Activated T-helper 17 cell treated with anti-CD3 and anti-CD28 coated beads, Interleukin-2, amount 50 U/mL, for 72 hours (primary cell): Measurements from ENCODE around the gene CDK17. TPM values are rescaled to one million over a fixed set of nuclear protein-coding genes. Genes with fewer than 3 reads are reported as not detected.
A peak's percentile ranks its signal among the peaks of the same experiment; 100 is the strongest.
"Not testable (repeated sequence)": the region's sequence is repeated elsewhere in the genome, so short reads cannot be mapped to it uniquely, and the experiment has no call there.

Experiments used
- ATAC-seq: fragments of 150-1000 bp; cut with Tn5 transposase; replicated peaks from 2 replicates; pipeline ENCODE4 v1.10.0; 2021; ENCODE audit warnings: mild to moderate bottlenecking, moderate library complexity
- H3K27ac Mint-ChIP-seq: one replicate; pipeline ENCODE4 v1.8.0; 2022; ENCODE audit warnings: mixed read lengths
- H3K27me3 Mint-ChIP-seq: one replicate; pipeline ENCODE4 v1.8.0; 2022; ENCODE audit warnings: mixed read lengths
- H3K36me3 Mint-ChIP-seq: one replicate; pipeline ENCODE4 v1.8.0; 2022; ENCODE audit warnings: low read depth, mild to moderate bottlenecking, mixed read lengths
- H3K4me1 Mint-ChIP-seq: one replicate; pipeline ENCODE4 v1.8.0; 2022; ENCODE audit warnings: mixed read lengths
- H3K4me3 Mint-ChIP-seq: one replicate; pipeline ENCODE4 v1.8.0; 2022; ENCODE audit warnings: mild to moderate bottlenecking, mixed read lengths
- H3K9me3 Mint-ChIP-seq: one replicate; pipeline ENCODE4 v1.8.0; 2022; ENCODE audit warnings: mixed read lengths
- total RNA-seq, 2 donors: library from RNA; stranded (reverse); gene quantifications; one replicate each; pipeline ENCODE4 v1.2.3, GENCODE V29; 2022

CDK17 gene
- total RNA-seq, 2 donors from 2014 or later, result 28.5 to 38.1 TPM

DNA sequence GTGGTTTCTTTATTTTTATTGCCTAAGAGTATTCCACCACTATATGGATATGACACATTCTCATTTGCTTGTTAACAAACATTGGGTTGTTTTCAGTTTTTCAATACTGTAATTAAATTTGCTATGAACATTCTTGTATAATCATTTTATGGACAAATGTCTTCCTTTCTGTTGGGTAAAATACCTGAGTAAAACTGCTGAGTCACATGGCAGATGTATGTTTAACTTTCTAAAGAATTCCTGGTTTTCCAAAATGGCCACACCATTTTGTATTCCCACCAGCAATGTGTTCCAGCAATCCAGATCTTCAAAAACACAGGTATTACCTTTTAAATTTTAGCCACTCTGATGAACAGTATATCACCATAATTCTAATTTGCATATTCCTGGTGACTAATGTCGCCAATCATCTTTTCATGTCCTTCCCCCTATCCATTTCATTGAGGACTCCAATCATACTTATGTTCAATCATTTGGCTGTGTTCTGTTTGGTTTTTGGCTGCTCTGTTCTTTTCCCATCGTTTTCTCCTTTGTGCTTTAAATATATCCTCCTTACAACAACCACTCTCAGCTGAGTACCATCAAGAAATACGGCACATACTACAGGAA, 36.0 kb downstream of the CDK17 start:
- peaks cover 37% of the 10 kb centered on the region for H3K4me1 Mint-ChIP-seq
- ATAC-seq, result peak; percentile 63

DNA sequence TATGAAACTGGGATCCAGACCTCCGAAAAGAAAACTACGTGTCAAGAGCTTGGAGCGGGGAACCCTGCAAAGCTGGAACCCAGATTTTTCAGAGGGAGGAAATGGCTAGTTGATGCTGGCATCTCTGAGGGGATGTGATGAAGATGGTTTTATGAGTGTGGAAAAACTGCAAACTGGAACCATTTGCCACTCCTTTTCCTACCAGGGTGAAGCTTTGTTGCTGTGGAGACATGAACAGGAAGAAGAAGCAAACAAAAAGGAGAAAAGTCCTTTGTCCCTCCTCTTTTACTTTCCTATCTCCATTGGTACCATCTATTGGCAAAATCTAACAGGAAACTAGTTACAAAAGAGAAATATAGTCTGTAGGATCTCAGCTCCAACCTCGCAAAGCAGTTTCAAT, 39.2 kb downstream of the CDK17 start:
- no peak for ATAC-seq
- H3K9me3 Mint-ChIP-seq, result no peaks in the 10 kb centered on the region
- no peaks in the 10 kb centered on the region for H3K36me3 Mint-ChIP-seq
- peaks cover 23% of the 10 kb centered on the region for H3K4me1 Mint-ChIP-seq
- H3K27ac Mint-ChIP-seq, result no peak overlapping the region
- no peaks in the 10 kb centered on the region for H3K27me3 Mint-ChIP-seq
- H3K4me3 Mint-ChIP-seq, result no peak overlapping the region

More for the DNA sequence above, 36.0 kb downstream of the CDK17 start:
- Mint-ChIP-seq H3K9me3 (no peaks in the 10 kb centered on the region), H3K36me3 (no peaks in the 10 kb centered on the region), H3K27ac (peak overlapping the region; percentile 54), H3K27me3 (no peaks in the 10 kb centered on the region), H3K4me3 (peak overlapping the region; percentile 34)

DNA sequence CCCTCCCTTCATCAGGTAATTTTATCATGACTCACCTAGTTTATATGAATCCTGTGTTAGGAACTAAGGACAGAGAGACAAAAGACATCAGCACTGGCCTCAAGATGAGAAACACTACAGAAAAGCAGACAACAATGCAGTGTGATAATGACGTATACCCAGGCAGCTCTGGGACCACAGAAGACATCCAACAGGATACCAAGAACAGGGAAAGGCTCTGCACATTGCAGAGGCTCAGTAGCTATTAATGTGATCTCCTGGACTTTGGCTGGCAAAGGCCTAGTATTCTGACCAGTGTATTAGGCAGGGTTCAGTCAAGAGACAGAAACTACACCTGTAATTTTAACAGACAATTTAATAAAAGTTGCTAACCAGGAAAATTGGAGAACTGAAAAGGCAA, 39.7 kb downstream of the CDK17 start:
- H3K27me3 Mint-ChIP-seq, result no peaks in the 10 kb centered on the region
- H3K4me3 Mint-ChIP-seq, result no peak overlapping the region
- peaks cover 22% of the 10 kb centered on the region for H3K4me1 Mint-ChIP-seq
- no peak for ATAC-seq
- H3K36me3 Mint-ChIP-seq, result no peaks in the 10 kb centered on the region
- no peak overlapping the region for H3K27ac Mint-ChIP-seq
- no peaks in the 10 kb centered on the region for H3K9me3 Mint-ChIP-seq

DNA sequence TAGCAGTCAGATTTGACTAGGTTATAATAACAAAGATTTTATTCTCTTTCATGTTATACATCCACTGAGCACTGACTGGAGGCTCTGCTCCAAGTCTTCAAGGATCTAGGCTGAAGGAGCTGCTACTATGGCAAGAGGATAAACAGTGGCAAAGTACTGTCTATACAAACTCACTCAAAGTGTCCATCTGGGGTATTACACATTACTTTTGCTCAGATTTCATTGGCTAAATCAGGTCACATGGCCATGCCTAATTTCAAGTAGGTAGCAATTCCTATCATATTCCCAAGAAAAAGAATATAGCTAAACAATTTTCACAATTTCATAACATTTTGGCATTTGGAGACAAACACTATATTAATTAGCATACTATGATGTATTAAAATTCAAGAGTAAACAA, 40.9 kb downstream of the CDK17 start:
- no peak for ATAC-seq
- Mint-ChIP-seq H3K36me3 (no peaks in the 10 kb centered on the region), H3K27ac (no peak overlapping the region), H3K27me3 (no peaks in the 10 kb centered on the region), H3K4me1 (peaks cover 26% of the 10 kb centered on the region), H3K9me3 (no peaks in the 10 kb centered on the region), H3K4me3 (no peak overlapping the region)

DNA sequence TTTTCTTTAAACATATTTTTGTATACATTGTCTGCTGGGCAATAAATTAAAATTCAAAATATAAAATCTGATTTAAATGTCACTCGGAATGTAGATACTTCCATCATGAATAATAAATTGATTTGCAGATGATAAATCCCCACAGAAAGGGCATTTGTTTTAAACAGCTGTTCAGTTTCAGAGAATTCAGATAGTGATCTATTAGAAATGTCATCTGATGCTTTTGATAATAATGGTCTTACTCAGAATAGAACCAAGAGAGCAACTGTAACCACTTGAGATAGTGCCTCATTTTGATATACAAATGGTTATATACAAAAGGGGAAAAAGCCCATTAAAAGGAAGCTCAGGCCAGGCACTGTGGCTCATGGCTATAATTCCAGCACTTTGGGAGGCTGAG, 43.4 kb downstream of the CDK17 start:
- no peak for ATAC-seq
- H3K4me1 Mint-ChIP-seq, result peaks cover 37% of the 10 kb centered on the region
- H3K27me3 Mint-ChIP-seq, result no peaks in the 10 kb centered on the region
- no peaks in the 10 kb centered on the region for H3K36me3 Mint-ChIP-seq
- H3K9me3 Mint-ChIP-seq, result no peaks in the 10 kb centered on the region
- H3K4me3 Mint-ChIP-seq, result no peak overlapping the region
- no peak overlapping the region for H3K27ac Mint-ChIP-seq

DNA sequence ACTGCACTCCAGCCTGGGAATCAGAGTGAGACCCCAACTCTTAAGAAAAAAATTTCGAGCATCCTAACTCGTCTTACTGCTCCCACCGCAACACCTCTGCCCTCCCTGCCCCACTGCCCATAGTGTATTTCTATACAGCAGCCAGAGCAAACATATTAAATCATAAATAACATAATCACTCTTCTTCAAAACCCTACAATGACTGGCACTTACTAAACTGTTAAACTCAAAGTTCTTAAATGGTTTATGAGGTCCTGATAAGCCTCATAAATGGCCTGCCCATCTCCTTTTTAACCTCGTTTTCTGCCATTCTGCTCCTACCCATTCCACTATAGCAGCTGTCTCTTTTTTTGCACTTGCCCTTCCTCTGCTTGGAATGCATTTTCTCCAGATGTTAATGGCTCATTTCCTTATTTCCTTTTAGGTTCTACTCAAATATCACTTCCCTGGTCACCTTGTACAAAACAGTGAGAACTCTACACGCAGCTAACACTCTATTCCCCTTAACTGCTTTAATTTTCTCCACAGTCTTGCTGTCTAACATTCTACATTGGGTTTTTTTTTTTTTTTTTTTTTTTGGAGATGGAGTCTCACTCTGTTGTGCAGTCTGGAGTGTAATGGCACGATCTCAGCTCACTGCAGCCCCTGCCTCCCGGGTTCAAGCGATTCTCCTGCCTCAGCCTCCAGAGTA, 45.2 kb downstream of the CDK17 start:
- Mint-ChIP-seq H3K4me1 (peaks cover 36% of the 10 kb centered on the region), H3K27ac (peak overlapping the region; percentile 2), H3K27me3 (no peaks in the 10 kb centered on the region), H3K4me3 (no peak overlapping the region), H3K36me3 (no peaks in the 10 kb centered on the region), H3K9me3 (no peaks in the 10 kb centered on the region)
- ATAC-seq, result no peak

DNA sequence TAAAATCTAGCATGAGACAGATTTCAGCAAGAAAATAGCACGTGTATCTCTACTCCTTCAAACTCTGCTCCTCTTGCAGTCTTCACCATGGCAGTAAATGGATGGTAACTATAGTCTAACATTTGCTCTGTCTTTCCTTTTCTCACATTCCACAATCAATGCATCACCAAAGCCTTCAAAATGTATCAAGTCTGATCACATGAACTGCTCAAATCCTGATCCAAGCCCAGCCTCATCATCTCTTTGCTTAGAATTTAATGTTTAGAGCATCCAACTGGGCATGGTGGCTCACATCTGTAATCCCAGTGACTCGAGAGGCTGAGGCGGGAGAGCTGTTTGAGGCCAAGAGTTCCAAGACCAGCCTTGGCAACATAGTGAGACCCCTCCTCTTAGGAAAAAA, 45.9 kb downstream of the CDK17 start:
- ATAC-seq, result no peak
- H3K36me3 Mint-ChIP-seq, result no peaks in the 10 kb centered on the region
- no peak overlapping the region for H3K27ac Mint-ChIP-seq
- no peaks in the 10 kb centered on the region for H3K27me3 Mint-ChIP-seq
- H3K4me3 Mint-ChIP-seq, result no peak overlapping the region
- peaks cover 35% of the 10 kb centered on the region for H3K4me1 Mint-ChIP-seq
- H3K9me3 Mint-ChIP-seq, result no peaks in the 10 kb centered on the region

DNA sequence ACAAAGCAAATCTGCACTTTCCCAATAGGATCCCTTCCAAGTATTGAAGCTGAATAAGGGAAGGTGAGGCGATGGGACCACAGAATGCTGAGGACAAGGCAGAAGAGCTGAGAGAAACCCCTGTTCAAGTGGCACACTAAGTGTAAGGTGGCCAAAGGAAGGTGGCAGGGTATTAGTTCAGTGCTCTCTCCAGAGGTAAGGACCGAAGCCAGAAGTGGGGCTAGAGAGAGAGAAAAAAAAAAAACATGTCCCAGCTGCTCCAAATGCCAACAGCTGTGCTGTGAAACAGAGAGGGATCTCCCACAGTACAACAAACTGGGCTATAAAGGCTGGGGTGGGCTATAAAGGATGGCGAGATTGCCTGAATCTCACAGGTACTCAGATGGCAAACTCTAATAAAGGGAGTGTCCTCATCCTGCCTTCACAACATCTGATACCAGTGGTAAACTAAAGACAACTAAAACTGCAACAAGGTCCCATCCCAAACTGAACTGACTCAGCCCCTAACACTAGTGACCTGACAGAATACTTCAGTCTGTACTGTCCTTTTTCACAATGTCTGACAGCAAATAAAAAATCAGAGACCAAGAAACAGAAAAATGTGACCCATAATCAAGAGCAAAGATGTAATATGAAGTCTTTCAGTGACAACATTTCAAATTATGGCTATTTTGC, 47.9 kb downstream of the CDK17 start:
- Mint-ChIP-seq H3K27me3 (no peaks in the 10 kb centered on the region), H3K9me3 (no peaks in the 10 kb centered on the region), H3K4me3 (no peak overlapping the region), H3K27ac (no peak overlapping the region), H3K36me3 (no peaks in the 10 kb centered on the region), H3K4me1 (peaks cover 47% of the 10 kb centered on the region)
- ATAC-seq, result peak; percentile 54

DNA sequence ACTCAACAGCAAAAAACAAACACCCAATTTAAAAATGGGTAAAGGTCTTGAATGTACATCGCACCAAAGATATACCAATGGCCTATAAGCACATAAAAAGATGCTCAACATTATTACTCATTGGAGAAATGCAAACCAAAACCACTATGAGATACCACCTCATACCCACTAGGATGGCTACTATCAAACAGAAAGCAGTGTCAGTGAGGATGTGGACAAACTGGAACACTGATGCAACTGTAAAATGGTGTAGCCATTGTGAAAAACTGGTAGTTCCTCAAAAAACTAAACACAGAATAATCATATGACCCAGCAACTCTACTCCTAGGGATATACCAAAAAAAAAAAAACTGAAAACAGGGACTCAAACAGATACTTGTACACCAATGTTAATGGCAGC, 49.3 kb downstream of the CDK17 start:
- H3K27ac Mint-ChIP-seq, result peak overlapping the region; percentile 55

DNA sequence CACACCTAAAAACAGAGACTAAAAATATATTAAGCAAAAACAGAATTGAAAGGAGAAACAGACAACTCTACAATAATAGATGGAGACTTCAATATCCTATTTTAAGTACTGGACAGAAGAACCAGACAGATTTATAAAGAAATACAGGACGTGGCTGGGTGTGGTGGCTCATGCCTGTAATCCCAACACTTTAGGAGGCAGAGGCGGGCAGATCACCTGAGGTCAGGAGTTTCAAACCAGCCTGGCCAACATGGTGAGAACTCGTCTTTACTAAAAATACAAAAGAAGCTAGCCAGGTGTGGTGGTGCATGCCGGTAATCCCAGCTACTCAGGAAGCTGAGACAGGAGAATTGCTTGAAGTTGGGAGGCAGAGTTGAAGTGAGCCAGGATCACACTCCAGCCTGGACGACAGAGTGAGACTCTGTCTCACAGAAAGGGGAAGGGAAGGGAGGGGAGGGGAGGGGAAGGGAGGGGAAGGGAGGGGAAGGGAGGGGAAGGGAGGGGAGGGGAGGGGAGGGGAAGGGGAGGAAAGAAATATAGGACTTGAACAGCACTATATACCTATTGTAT, 53.0 kb downstream of the CDK17 start:
- peaks cover 46% of the 10 kb centered on the region for H3K4me1 Mint-ChIP-seq
- H3K27ac Mint-ChIP-seq, result peak overlapping the region; percentile 33
- peak overlapping the region; percentile 61 for H3K4me3 Mint-ChIP-seq
- no peaks in the 10 kb centered on the region for H3K27me3 Mint-ChIP-seq
- no peak for ATAC-seq
- H3K36me3 Mint-ChIP-seq, result peaks cover 31% of the 10 kb centered on the region
- peaks cover 4% of the 10 kb centered on the region for H3K9me3 Mint-ChIP-seq

More for the DNA sequence above, 49.3 kb downstream of the CDK17 start:
- peak overlapping the region; percentile 43 for H3K4me3 Mint-ChIP-seq
- H3K27me3 Mint-ChIP-seq, result no peaks in the 10 kb centered on the region
- H3K36me3 Mint-ChIP-seq, result peaks cover under 1% of the 10 kb centered on the region
- H3K4me1 Mint-ChIP-seq, result peaks cover 55% of the 10 kb centered on the region
- ATAC-seq, result peak; percentile 94
- H3K9me3 Mint-ChIP-seq, result no peaks in the 10 kb centered on the region

DNA sequence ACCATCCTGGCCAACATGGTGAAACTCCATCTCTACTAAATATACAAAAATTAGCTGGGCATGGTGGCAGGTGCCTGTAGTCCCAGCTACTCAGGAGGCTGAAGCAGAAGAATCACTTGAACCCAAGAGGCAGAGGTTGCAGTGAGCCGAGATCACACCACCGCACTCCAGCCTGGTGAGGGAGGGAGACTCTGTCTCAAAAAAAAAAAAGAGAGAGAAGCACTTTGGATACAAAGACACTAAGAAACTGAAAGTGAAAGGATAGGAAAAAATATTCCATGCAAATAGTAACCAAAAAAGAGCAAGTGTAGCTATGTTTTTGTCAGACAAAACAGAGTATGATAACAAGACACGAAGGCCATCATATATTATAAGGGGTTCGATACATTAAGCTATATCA, 53.5 kb downstream of the CDK17 start:
- not testable (repeated sequence) for H3K27me3 Mint-ChIP-seq, ATAC-seq, H3K9me3 Mint-ChIP-seq
- H3K27ac Mint-ChIP-seq, result peak overlapping the region; percentile 33
- peaks cover 43% of the 10 kb centered on the region for H3K4me1 Mint-ChIP-seq
- H3K36me3 Mint-ChIP-seq, result peaks cover 31% of the 10 kb centered on the region
- H3K4me3 Mint-ChIP-seq, result peak overlapping the region; percentile 61

DNA sequence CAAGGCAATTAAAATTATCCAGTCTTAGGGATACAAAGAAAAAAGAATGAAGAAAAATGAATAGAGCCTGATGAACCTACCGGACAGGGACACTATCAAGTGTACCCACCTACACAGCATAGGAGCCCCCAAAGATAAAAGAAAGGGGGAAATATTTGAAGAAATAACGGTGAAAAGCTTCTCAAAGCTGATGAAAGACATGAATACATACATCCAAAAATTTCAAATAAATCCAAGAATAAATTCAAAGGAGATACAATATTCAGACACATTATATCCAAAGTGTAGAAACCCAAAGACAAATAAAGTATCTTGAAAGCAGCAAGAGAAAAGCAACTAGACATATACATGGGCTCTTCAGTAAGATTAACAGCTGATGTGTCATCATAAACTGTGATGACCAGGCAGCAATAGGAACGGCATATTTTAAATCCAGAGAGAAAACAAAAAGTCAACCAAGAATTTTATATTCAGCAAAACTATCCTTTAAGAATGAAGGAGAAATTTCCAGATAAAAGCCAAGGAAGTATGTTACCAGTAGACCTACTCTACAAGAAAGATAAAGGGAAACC, 56.0 kb downstream of the CDK17 start:
- H3K36me3 Mint-ChIP-seq, result peaks cover 32% of the 10 kb centered on the region
- H3K4me1 Mint-ChIP-seq, result peaks cover 40% of the 10 kb centered on the region
- H3K4me3 Mint-ChIP-seq, result peak overlapping the region; percentile 40
- H3K27ac Mint-ChIP-seq, result peak overlapping the region; percentile 82
- ATAC-seq, result no peak
- H3K27me3 Mint-ChIP-seq, result no peaks in the 10 kb centered on the region
- peaks cover 4% of the 10 kb centered on the region for H3K9me3 Mint-ChIP-seq

DNA sequence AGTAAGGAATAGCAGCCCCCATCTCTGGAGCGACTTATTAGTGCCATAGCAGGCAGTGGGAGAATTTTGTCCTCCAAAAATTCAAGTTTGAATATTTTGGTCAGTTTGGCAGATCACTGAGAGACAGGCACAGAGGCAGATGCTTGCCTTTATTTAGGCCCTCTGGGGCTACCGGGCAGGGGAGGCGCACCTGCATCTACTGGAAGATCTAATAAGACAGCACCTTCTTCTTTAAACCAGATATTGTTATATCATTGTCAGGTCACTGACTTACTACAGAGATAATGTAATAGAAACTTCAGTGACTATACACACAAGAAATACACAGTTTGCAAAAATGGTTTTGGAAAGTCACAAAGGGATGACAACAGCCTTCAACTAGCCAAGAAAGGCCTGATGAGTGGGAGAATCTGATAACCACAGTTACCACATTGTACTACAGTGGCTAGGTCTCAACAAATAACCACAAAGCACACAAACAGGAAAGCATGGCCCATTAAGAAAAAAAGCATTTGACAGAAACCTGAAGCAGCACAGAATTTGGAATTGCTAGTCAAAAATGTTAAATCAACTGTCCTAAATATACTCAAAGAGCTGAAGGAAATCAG, 56.8 kb downstream of the CDK17 start:
- peak; percentile 99 for ATAC-seq
- Mint-ChIP-seq H3K9me3 (peaks cover 4% of the 10 kb centered on the region), H3K36me3 (peaks cover 36% of the 10 kb centered on the region), H3K27me3 (no peaks in the 10 kb centered on the region), H3K4me1 (peaks cover 41% of the 10 kb centered on the region), H3K27ac (peak overlapping the region; percentile 82), H3K4me3 (peak overlapping the region; percentile 40)

DNA sequence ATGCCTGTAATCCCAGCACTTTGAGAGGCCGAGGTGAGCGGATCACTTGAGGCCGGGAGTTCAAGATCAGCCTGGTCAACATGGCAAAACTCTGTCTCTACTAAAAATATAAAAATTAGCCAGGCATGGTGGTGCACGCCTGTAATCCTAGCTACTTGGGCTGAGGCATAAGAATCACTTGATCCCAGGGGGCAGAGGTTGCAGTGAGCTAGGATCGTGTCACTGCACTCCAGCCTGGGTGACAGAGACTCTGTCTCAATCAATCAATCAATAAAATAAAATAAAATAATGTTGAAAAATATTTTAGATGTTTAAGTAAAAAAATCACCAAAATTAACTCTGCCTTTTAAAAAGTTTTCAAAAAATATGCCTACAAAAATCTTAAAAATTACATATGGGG, 60.6 kb downstream of the CDK17 start:
- H3K4me3 Mint-ChIP-seq, H3K27me3 Mint-ChIP-seq, H3K27ac Mint-ChIP-seq, H3K9me3 Mint-ChIP-seq, ATAC-seq: not testable (repeated sequence)
- Mint-ChIP-seq H3K4me1 (peaks cover 28% of the 10 kb centered on the region), H3K36me3 (peaks cover 27% of the 10 kb centered on the region)
